Common myeloid progenitor, CD34-positive (primary cell): ENCODE measurements around the gene ADAMTSL2.

Experiments
- CTCF ChIA-PET: fragments of 350-600 bp; sonication (Branson Sonifier 250); formaldehyde crosslinking; loops from one replicate; lab custom pipeline; 2021; ENCODE audit warnings: antibody characterized with exemption; lab: Charles Lee
- POLR2A ChIA-PET: fragments of 350-600 bp; sonication (Branson Sonifier 250); formaldehyde crosslinking; loops from one replicate; lab custom pipeline; 2021; ENCODE audit warnings: antibody characterized with exemption; lab: Charles Lee
- DNase-seq, 3 donors: peaks; one replicate each; pipeline versions ENCODE4 v3.0.0 to v3.0.0-alpha.2; 2013
- H3K27ac ChIP-seq, 2 experiments: 1 replicate in 1 of 2; 2 replicates in 1 of 2; pipeline ENCODE4 v1.7.0; 2013; ENCODE audit warnings: inconsistent platforms in 2 of 2, low read length in 2 of 2, mild to moderate bottlenecking in 2 of 2, low read depth in 1 of 2, moderate library complexity in 1 of 2; ENCODE audit not compliant: severe bottlenecking in 2 of 2, insufficient read depth in 1 of 2, poor library complexity in 1 of 2
- H3K27me3 ChIP-seq, 5 experiments: replicated peaks in 2 of 5; 1 replicate in 3 of 5; 2 replicates in 2 of 5; pipeline versions ENCODE4 v1.6.1 to v1.7.0; 2013; ENCODE audit warnings: low read length in 4 of 5, mild to moderate bottlenecking in 2 of 5, moderate library complexity in 2 of 5, inconsistent platforms in 1 of 5; ENCODE audit not compliant: insufficient read depth in 5 of 5, control insufficient read depth in 4 of 5
- H3K36me3 ChIP-seq, 4 experiments: 1 replicate in 2 of 4; 2 replicates in 2 of 4; pipeline versions ENCODE4 v1.6.1 to v1.7.0; 2013; ENCODE audit warnings: low read length in 3 of 4, control low read depth in 1 of 4, mild to moderate bottlenecking in 1 of 4; ENCODE audit not compliant: control insufficient read depth in 4 of 4, insufficient read depth in 4 of 4
- H3K4me1 ChIP-seq, 4 experiments: 1 replicate in 3 of 4; 2 replicates in 1 of 4; pipeline versions ENCODE4 v1.6.1 to v1.7.1; 2013; ENCODE audit warnings: low read length in 3 of 4, mild to moderate bottlenecking in 3 of 4, control low read depth in 1 of 4, inconsistent platforms in 1 of 4, moderate library complexity in 1 of 4; ENCODE audit not compliant: control insufficient read depth in 4 of 4, insufficient read depth in 4 of 4; ENCODE audit errors: control extremely low read depth in 1 of 4
- H3K4me3 ChIP-seq, 7 experiments: 1 replicate in 4 of 7; 2 replicates in 3 of 7; pipeline versions ENCODE4 v1.5.1 to v1.7.0; 2013; ENCODE audit warnings: mild to moderate bottlenecking in 7 of 7, low read length in 6 of 7, moderate library complexity in 6 of 7, inconsistent platforms in 2 of 7, low read depth in 2 of 7, control low read depth in 1 of 7; ENCODE audit not compliant: insufficient read depth in 4 of 7, control insufficient read depth in 1 of 7; ENCODE audit errors: extremely low read depth in 1 of 7
- H3K9me3 ChIP-seq, 5 experiments: 1 replicate in 4 of 5; 2 replicates in 1 of 5; pipeline versions ENCODE4 v1.6.1 to v1.7.1; 2013; ENCODE audit warnings: low read length in 4 of 5, mild to moderate bottlenecking in 2 of 5, inconsistent platforms in 1 of 5, low read depth in 1 of 5, moderate library complexity in 1 of 5; ENCODE audit not compliant: control insufficient read depth in 4 of 5, insufficient read depth in 2 of 5; ENCODE audit errors: control extremely low read depth in 1 of 5
- WGBS: methylation state at CpG from one replicate; pipeline ENCODE4 v1.1.5; 2013; ENCODE audit not compliant: insufficient coverage; 5-methylcytosine and 5-hydroxymethylcytosine counted together

Gene ADAMTSL2

GRCh38 chr9:133578524-133579441 is 44.3 kb downstream of the ADAMTSL2 start:
- Histone ChIP-seq H3K9me3 (no peaks in the 10 kb centered on the region), H3K36me3 (no peaks in the 10 kb centered on the region), H3K4me1 (peaks cover 0 to 21% (median 12%) of the 10 kb centered on the region in 4 experiments), H3K27ac (no peak overlapping the region), H3K4me3 (peak overlapping the region in 1 of 7 experiments; percentile 4), H3K27me3 (peaks cover 0 to 49% (median 16%) of the 10 kb centered on the region in 5 experiments)
- peak in 2 of 3 donors; percentile 22 to 24 for DNase-seq
- WGBS: 27% methylated on average over 38 of the region's 41 CpGs
- ChIA-PET CTCF (interaction anchor here (1.4 kb wide), 1 partner anchor 8 kb away, joined by 4 read pairs; no protein-coding TSS in a partner anchor), POLR2A (interaction anchor here (0.6 kb wide), 2 partner anchors 121 to 160 kb away, joined by 3 read pairs; no protein-coding TSS in a partner anchor)

DNA sequence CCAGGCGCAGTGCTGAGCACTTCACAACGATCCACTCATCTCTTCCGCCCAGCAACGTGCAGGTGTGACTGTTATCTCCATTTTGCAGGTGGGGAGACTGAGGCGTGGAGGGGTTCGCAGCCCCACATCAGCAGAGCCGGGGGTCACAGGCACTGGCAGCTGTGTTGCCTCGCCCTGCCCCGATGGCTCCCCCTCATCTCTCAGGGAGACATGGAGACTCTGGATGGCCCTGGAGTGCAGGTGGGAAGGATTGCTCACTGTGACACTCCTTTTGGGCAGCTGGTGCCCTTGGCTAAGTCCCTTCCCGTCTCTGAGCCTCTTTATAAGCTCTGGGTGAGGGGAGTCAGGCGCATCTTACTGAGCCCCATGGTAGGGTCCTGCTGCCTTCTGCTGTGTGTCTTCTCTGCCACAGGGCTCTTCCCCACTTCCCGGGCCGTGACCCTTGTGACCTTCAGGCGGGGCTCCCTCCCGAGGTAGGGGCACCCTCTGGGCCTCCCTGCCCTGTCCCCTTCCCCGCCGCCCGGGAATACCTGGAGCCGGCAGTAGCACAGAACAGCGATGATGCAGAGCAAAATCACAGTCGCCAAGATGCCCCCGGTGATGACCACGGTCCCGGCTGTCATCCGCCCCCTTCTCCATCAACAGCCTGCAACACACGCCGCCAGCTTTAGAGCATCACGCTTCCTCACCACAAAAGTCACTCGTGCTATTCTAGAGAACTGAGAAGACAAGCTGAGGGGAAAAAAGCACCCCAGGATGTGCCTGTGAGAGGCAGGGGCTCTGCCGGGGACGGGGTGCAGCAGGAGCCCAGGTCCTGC is 45.3 kb downstream of the ADAMTSL2 start:
- POLR2A ChIA-PET: interaction anchor here (0.6 kb wide), 1 partner anchor 159 kb away, joined by 3 read pairs; no protein-coding TSS in a partner anchor
- CTCF ChIA-PET: no interaction called here
- 90% methylated on average over 22 of the region's 31 CpGs for whole genome bisulfite sequencing

GRCh38 chr9:133580419-133580738 is 45.9 kb downstream of the ADAMTSL2 start:
- peaks cover 0 to 65% (median 16%) of the 10 kb centered on the region in 5 experiments for H3K27me3 ChIP-seq
- no peaks in the 10 kb centered on the region for H3K9me3 ChIP-seq
- no peak overlapping the region for H3K27ac ChIP-seq
- no peak for DNase-seq
- ChIA-PET CTCF (no interaction called here), POLR2A (no interaction called here)
- H3K4me3 ChIP-seq: no peak overlapping the region
- peaks cover 0 to 33% (median 20%) of the 10 kb centered on the region in 4 experiments for H3K4me1 ChIP-seq
- no peaks in the 10 kb centered on the region for H3K36me3 ChIP-seq
- 85% methylated on average over 5 of the region's 6 CpGs for WGBS

More for the DNA sequence above, 45.3 kb downstream of the ADAMTSL2 start:
- Histone ChIP-seq H3K4me3 (no peak overlapping the region), H3K27ac (no peak overlapping the region), H3K4me1 (peaks cover 0 to 27% (median 15%) of the 10 kb centered on the region in 4 experiments), H3K9me3 (no peaks in the 10 kb centered on the region), H3K36me3 (no peaks in the 10 kb centered on the region), H3K27me3 (peaks cover 0 to 59% (median 16%) of the 10 kb centered on the region in 5 experiments)
- DNase-seq: no peak

- peaks cover 0 to 66% (median 16%) of the 10 kb centered on the region in 5 experiments for H3K27me3 ChIP-seq
- no peaks in the 10 kb centered on the region for H3K9me3 ChIP-seq
- H3K27ac ChIP-seq: no peak overlapping the region
- DNase-seq: no peak
- peaks cover 0 to 36% (median 24%) of the 10 kb centered on the region in 4 experiments for H3K4me1 ChIP-seq
- H3K36me3 ChIP-seq: no peaks in the 10 kb centered on the region
- ChIA-PET CTCF (no interaction called here), POLR2A (no interaction called here)
- 94% methylated on average over 3 of the region's 4 CpGs for WGBS
- no peak overlapping the region for H3K4me3 ChIP-seq
Observed at GRCh38 chr9:133581011-133581410, 46.5 kb downstream of the ADAMTSL2 start.

DNA sequence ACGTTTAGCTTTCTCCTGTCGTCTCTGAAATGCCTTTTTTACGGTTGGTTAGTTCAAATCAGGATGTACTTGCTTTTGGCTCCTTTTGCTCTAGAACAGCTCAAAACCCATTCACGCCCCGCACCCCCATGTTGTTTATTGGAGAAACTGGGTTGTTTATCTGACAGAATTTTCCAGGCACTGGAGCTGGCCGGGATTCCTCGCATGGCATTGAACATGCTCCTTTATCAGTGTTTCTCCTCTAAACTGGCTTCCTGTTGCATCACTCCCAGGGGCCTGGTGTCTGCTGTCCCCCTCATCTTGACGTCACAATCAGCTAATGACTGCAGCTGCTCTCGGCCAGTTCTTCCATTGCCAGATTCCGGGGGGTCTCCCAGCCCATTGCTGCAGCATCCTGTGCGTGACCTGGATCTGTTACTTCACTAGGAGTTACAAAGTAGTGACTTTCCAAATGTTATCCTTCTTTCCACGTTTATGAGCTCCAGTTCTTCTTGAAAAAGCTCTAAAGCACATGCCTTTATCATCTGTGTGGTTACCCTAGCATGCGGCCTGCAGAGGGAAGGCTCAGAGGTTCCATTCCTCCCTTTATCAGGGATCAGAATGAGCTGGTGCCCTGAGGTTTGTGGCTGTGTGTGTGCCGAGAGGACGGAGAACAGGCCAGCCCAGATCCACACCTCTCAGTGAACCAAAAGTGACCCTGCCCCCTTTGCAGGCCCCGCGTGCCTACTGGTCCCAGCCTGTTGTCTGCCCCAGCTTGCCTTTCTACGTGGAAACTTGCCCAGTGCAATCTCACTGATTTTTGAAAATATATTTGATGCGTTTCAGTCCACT is 47.2 kb downstream of the ADAMTSL2 start:
- H3K36me3 ChIP-seq: no peaks in the 10 kb centered on the region
- no peak overlapping the region for H3K4me3 ChIP-seq
- WGBS: 91% methylated on average over 19 of the region's 19 CpGs
- peaks cover 0 to 66% (median 16%) of the 10 kb centered on the region in 5 experiments for H3K27me3 ChIP-seq
- DNase-seq: no peak
- no peaks in the 10 kb centered on the region for H3K9me3 ChIP-seq
- H3K4me1 ChIP-seq: peaks cover 0 to 33% (median 25%) of the 10 kb centered on the region in 4 experiments
- no peak overlapping the region for H3K27ac ChIP-seq
- POLR2A ChIA-PET: no interaction called here
- CTCF ChIA-PET: no interaction called here

DNA sequence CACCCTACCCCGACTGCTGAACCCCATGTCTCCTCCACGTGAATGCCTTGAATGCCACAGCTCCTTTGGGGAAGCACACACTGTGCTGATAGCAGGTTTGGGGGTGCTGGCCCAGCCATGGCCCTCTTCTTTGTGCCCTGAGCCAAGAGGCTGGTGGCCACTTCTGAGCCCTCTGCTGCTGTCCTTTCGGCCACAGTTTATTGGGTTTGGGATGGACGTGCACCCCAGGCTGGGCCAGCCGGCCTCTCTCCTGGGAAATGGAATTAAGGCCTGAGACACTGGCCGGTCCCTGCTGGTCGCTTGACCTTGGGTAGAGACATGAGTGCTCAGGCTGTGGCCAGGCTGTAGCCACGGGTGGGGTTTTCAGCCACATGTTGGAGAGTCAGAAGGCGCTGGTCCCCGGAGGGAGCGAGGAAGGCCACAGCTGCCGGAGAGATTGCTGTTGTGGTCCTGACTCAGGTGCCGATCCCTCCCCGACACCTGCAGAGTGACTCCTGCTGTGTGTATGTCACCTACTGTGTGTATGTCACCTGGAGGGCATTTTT is 48.1 kb downstream of the ADAMTSL2 start:
- ChIA-PET CTCF (no interaction called here), POLR2A (no interaction called here)
- no peaks in the 10 kb centered on the region for H3K36me3 ChIP-seq
- peaks cover 0 to 70% (median 16%) of the 10 kb centered on the region in 5 experiments for H3K27me3 ChIP-seq
- H3K4me1 ChIP-seq: peaks cover 0 to 30% (median 22%) of the 10 kb centered on the region in 4 experiments
- H3K4me3 ChIP-seq: no peak overlapping the region
- no peaks in the 10 kb centered on the region for H3K9me3 ChIP-seq
- WGBS: 97% methylated on average over 14 of the region's 14 CpGs
- no peak overlapping the region for H3K27ac ChIP-seq
- no peak for DNase-seq
